Common myeloid progenitor, CD34-positive (primary cell): ENCODE measurements around the gene SLC12A9.

ENCODE experiments used
- CTCF ChIA-PET: fragments of 350-600 bp; sonication (Branson Sonifier 250); formaldehyde crosslinking; loops from one replicate; lab custom pipeline; 2021; ENCODE audit warnings: antibody characterized with exemption; lab: Charles Lee
- POLR2A ChIA-PET: fragments of 350-600 bp; sonication (Branson Sonifier 250); formaldehyde crosslinking; loops from one replicate; lab custom pipeline; 2021; ENCODE audit warnings: antibody characterized with exemption; lab: Charles Lee
- DNase-seq, 3 donors: peaks; one replicate each; pipeline versions ENCODE4 v3.0.0 to v3.0.0-alpha.2; 2013
- H3K27ac ChIP-seq, 2 experiments: 1 replicate in 1 of 2; 2 replicates in 1 of 2; pipeline ENCODE4 v1.7.0; 2013; ENCODE audit warnings: inconsistent platforms in 2 of 2, low read length in 2 of 2, mild to moderate bottlenecking in 2 of 2, low read depth in 1 of 2, moderate library complexity in 1 of 2; ENCODE audit not compliant: severe bottlenecking in 2 of 2, insufficient read depth in 1 of 2, poor library complexity in 1 of 2
- H3K27me3 ChIP-seq, 5 experiments: replicated peaks in 2 of 5; 1 replicate in 3 of 5; 2 replicates in 2 of 5; pipeline versions ENCODE4 v1.6.1 to v1.7.0; 2013; ENCODE audit warnings: low read length in 4 of 5, mild to moderate bottlenecking in 2 of 5, moderate library complexity in 2 of 5, inconsistent platforms in 1 of 5; ENCODE audit not compliant: insufficient read depth in 5 of 5, control insufficient read depth in 4 of 5
- H3K36me3 ChIP-seq, 4 experiments: 1 replicate in 2 of 4; 2 replicates in 2 of 4; pipeline versions ENCODE4 v1.6.1 to v1.7.0; 2013; ENCODE audit warnings: low read length in 3 of 4, control low read depth in 1 of 4, mild to moderate bottlenecking in 1 of 4; ENCODE audit not compliant: control insufficient read depth in 4 of 4, insufficient read depth in 4 of 4
- H3K4me1 ChIP-seq, 4 experiments: 1 replicate in 3 of 4; 2 replicates in 1 of 4; pipeline versions ENCODE4 v1.6.1 to v1.7.1; 2013; ENCODE audit warnings: low read length in 3 of 4, mild to moderate bottlenecking in 3 of 4, control low read depth in 1 of 4, inconsistent platforms in 1 of 4, moderate library complexity in 1 of 4; ENCODE audit not compliant: control insufficient read depth in 4 of 4, insufficient read depth in 4 of 4; ENCODE audit errors: control extremely low read depth in 1 of 4
- H3K4me3 ChIP-seq, 7 experiments: 1 replicate in 4 of 7; 2 replicates in 3 of 7; pipeline versions ENCODE4 v1.5.1 to v1.7.0; 2013; ENCODE audit warnings: mild to moderate bottlenecking in 7 of 7, low read length in 6 of 7, moderate library complexity in 6 of 7, inconsistent platforms in 2 of 7, low read depth in 2 of 7, control low read depth in 1 of 7; ENCODE audit not compliant: insufficient read depth in 4 of 7, control insufficient read depth in 1 of 7; ENCODE audit errors: extremely low read depth in 1 of 7
- H3K9me3 ChIP-seq, 5 experiments: 1 replicate in 4 of 5; 2 replicates in 1 of 5; pipeline versions ENCODE4 v1.6.1 to v1.7.1; 2013; ENCODE audit warnings: low read length in 4 of 5, mild to moderate bottlenecking in 2 of 5, inconsistent platforms in 1 of 5, low read depth in 1 of 5, moderate library complexity in 1 of 5; ENCODE audit not compliant: control insufficient read depth in 4 of 5, insufficient read depth in 2 of 5; ENCODE audit errors: control extremely low read depth in 1 of 5
- WGBS: methylation state at CpG from one replicate; pipeline ENCODE4 v1.1.5; 2013; ENCODE audit not compliant: insufficient coverage; 5-methylcytosine and 5-hydroxymethylcytosine counted together

SLC12A9 gene

DNA sequence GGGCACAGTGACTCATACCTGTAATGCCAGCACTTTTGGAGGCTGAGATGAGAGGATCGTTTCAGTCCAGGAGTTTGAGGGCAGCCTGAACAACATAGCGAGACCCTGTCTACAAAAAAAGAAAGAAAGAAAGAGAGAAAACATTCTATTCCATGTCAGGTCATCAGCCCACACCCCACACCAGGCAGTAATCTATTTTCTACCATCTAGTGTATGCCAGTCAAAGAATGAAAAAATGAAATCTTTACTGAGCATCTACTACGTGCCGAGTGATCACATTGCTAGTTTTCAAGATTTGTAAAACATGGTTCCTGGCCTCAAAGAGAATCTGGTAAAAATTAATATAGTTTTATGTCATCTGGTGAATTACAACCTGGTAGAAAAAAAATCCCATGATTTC is 22.1 kb upstream of the SLC12A9 start:
- ChIA-PET POLR2A (no interaction called here), CTCF (interaction anchor here (13.2 kb wide), 1 partner anchor 26 kb away, joined by 108 read pairs; no protein-coding TSS in a partner anchor)
- H3K27ac ChIP-seq = no peak overlapping the region
- DNase-seq = no peak
- H3K27me3 ChIP-seq = peaks cover 0 to 9% (median 0%) of the 10 kb centered on the region in 5 experiments
- H3K4me1 ChIP-seq = peaks cover 0 to 36% (median 34%) of the 10 kb centered on the region in 4 experiments
- 93% methylated on average over 3 of the region's 4 CpGs for WGBS
- H3K4me3 ChIP-seq = no peak overlapping the region
- H3K9me3 ChIP-seq = no peaks in the 10 kb centered on the region
- no peaks in the 10 kb centered on the region for H3K36me3 ChIP-seq

DNA sequence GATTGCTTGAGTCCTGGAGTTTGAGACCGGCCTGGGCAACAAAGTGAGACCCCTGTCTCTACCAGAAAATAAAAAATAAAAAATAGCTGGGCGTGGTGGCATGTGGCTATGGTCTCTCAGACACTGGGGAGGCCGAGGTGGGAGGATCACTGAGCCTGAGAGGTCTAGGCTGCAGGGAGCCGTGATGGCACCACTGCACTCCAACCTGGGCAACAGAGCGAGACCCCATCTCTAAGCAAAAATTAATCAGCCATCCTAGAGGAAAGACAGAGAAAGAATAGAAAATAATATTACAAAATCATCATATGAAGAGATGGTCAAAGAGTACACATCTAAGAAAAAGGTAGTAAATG is 20.3 kb upstream of the SLC12A9 start:
- Histone ChIP-seq H3K4me1 (peaks cover 0 to 37% (median 27%) of the 10 kb centered on the region in 4 experiments), H3K9me3 (no peaks in the 10 kb centered on the region), H3K27me3 (peaks cover 0 to 6% (median 0%) of the 10 kb centered on the region in 5 experiments), H3K27ac (no peak overlapping the region), H3K36me3 (no peaks in the 10 kb centered on the region), H3K4me3 (no peak overlapping the region)
- 94% methylated on average over 3 of the region's 5 CpGs for WGBS
- POLR2A ChIA-PET = no interaction called here
- no peak for DNase-seq
- CTCF ChIA-PET = interaction anchor here (0.7 to 13.2 kb wide), 4 partner anchors 10 to 167 kb away, joined by 3 to 108 read pairs (median 23); partner anchors contain the start of gene SLC12A9

DNA sequence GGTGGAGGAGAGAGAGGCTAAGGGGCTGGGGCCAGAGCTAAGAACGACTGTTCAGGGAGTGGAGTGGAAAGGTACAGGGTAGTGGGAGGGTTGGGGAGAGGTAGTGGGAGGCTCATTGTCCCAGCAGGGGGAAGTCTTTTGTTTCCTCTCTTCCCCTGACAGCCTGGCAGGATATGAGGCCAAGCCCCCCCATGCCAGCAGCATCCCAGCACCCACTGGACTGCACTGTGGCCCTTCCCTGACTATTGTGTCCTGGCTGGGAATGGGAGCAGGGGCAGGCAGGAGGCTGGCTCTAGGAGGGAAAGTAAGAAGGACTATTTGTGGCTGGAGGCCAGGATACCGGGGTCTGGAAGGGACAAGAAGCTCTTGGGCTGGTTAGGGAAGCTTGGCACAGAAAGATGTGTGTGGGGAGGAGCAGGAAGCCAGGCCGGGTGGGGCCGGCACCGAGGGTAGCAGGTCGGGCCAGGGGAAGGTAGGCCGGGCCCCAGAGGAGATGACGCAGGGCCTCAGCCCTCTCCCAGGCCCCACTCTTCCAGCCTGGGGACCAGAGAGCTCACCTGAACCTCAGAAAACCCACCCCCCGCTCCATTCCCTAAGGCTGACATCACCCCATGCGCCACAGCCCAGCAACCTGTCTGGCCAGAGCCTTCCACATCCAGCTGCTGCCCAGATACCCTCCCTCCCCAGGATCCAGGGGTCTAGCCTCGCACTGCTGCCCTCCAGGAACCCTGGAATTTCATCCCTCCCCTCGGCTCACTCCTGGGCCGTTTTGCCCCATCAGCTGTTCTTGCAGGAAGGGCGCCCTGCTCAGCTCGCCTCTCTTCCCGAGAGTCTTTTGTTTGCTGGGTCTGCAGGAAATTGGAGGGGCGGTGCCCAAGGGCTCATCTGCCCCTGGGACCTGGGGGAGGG is 16.4 kb upstream of the SLC12A9 start:
- peak in 1 of 3 donors; percentile 40 for DNase-seq
- Histone ChIP-seq H3K4me1 (peaks cover 0 to 19% (median 11%) of the 10 kb centered on the region in 4 experiments), H3K36me3 (no peaks in the 10 kb centered on the region), H3K4me3 (peak overlapping the region in 3 of 7 experiments; percentile 14 to 72 (median 44)), H3K9me3 (no peaks in the 10 kb centered on the region), H3K27ac (peak overlapping the region in 1 of 2 experiments; percentile 64), H3K27me3 (no peaks in the 10 kb centered on the region)
- WGBS = 18% methylated on average over 11 of the region's 17 CpGs
- ChIA-PET CTCF (interaction anchor here (0.9 to 6.3 kb wide), 5 partner anchors 14 to 223 kb away, joined by 3 to 43 read pairs (median 5); partner anchors contain the start of gene SLC12A9), POLR2A (no interaction called here)

DNA sequence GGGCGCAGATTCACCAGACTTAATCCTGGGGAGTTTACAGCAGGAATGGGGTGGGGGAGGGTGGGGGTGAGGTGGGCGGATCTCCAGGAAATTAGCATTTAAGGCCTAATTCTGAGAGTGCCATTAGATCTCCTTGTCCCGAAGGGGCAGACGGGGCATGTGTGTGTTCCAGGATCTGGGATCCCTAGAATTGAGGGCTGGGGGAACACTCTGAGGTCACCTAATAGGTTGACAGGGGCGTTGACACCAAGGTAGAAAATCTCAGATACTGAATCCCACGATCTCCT is 15.8 kb upstream of the SLC12A9 start:
- Histone ChIP-seq H3K9me3 (no peaks in the 10 kb centered on the region), H3K4me1 (peaks cover 0 to 19% (median 11%) of the 10 kb centered on the region in 4 experiments), H3K27me3 (no peaks in the 10 kb centered on the region), H3K36me3 (no peaks in the 10 kb centered on the region), H3K4me3 (peak overlapping the region in 5 of 7 experiments; percentile 39 to 72 (median 59)), H3K27ac (peak overlapping the region in 1 of 2 experiments; percentile 64)
- 61% methylated on average over 4 of the region's 6 CpGs for WGBS
- DNase-seq = no peak
- POLR2A ChIA-PET = no interaction called here
- CTCF ChIA-PET = interaction anchor here (1.5 to 6.3 kb wide), 3 partner anchors 14 to 224 kb away, joined by 4 to 43 read pairs (median 5); partner anchors contain the start of gene SLC12A9

DNA sequence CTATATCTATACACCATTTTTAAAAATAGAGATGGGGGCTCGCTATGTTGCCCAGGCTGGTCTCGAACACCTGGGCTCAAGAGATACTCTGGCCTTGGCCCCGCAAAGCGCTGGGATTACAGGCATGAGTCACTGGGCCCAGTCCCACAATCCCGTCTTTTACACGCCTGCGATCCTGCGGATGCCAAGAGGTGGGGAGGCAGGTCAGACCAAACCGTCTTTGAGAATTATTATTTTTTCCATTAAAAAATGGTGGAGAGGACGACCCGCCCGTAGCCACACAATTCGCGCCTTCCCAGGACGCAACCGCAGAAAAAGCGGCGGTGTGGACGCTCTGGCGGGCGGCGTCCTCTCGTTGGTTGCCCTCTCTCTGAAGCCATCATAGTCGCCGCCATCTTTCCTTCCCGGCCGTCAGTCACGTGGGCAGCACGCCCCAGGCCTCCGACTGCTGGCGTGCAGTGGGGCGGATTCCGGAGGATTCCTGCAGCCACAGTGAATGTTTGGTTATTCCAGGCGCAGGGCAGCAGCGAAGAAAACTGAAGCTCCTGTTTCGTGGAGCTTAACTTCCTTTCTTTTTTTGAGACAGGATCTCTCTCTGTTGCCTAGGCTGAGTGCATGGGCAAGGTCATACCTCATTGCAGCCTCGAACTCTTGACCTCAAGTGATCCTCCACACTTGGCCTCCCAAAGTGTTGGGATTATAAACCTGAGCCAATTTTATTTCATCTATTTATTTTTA is 15.2 kb upstream of the SLC12A9 start:
- Histone ChIP-seq H3K4me1 (peaks cover 0 to 19% (median 11%) of the 10 kb centered on the region in 4 experiments), H3K36me3 (no peaks in the 10 kb centered on the region), H3K27ac (peak overlapping the region in 1 of 2 experiments; percentile 64), H3K9me3 (no peaks in the 10 kb centered on the region), H3K27me3 (no peaks in the 10 kb centered on the region), H3K4me3 (peak overlapping the region in 5 of 7 experiments; percentile 39 to 72 (median 59))
- POLR2A ChIA-PET = no interaction called here
- DNase-seq = peak; percentile 73 to 75 (median 73)
- CTCF ChIA-PET = interaction anchor here (1.0 to 6.3 kb wide), 4 partner anchors 14 to 224 kb away, joined by 3 to 43 read pairs (median 4); partner anchors contain the start of gene SLC12A9
- WGBS = 5% methylated on average over 31 of the region's 37 CpGs

DNA sequence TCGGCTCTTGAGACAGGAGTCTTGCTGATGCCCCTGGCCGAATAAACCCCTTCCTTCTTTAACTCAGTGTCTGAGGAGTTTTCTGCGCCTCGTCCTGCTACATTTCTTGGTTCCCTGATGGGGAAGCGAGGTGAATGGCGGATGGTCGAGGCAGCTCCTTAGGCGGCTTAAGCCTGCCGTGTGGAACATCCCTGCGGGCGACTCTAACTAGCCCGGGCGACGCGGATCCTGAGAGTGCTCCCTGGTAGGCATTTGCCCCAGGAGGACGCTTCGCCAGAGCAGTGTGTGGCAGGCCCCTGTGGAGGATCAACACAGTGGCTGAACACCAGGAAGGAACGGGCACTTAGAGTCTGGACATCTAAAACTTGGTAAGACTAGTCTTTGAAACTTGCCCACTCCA is 13.2 kb upstream of the SLC12A9 start:
- WGBS = 97% methylated on average over 18 of the region's 18 CpGs
- H3K36me3 ChIP-seq = no peaks in the 10 kb centered on the region
- CTCF ChIA-PET = no interaction called here
- peaks cover 0 to 19% (median 11%) of the 10 kb centered on the region in 4 experiments for H3K4me1 ChIP-seq
- POLR2A ChIA-PET = no interaction called here
- no peak for DNase-seq
- H3K27me3 ChIP-seq = no peaks in the 10 kb centered on the region
- H3K27ac ChIP-seq = no peak overlapping the region
- no peaks in the 10 kb centered on the region for H3K9me3 ChIP-seq
- H3K4me3 ChIP-seq = no peak overlapping the region
